Measurements from ENCODE around the gene SUPT3H. TPM values are rescaled to one million over a fixed set of nuclear protein-coding genes. Genes with fewer than 3 reads are reported as not detected.

SUPT3H gene
- total RNA-seq, 2 donors from 2014 or later = 5.3 to 9.6 TPM

DNA sequence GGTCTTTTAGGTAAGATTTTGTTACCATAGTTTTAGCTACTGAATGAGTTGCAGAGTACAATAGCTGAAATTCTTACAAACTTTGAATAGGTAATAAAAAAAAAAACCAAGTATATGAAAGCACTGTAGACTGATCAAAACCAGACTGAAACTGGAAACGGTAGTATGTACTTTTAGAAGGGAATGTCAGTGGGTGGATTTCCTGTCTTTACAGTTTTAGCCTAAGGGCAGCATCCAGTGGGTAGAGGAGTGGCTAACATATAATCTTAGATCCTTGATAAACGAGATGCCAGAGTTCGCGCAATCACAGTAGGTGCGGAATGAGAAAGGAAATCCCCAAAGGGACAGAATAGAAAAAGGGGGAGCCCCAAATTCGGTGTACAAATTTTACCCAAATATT lies 435.5 kb downstream of the SUPT3H start:
- Mint-ChIP-seq H3K27me3 (peaks cover 0 to 2% of the 10 kb centered on the region in 2 donors), H3K4me3 (no peak overlapping the region), H3K36me3 (peaks cover 36% of the 10 kb centered on the region), H3K27ac (no peak overlapping the region), H3K9me3 (no peaks in the 10 kb centered on the region), H3K4me1 (ENCODE audit: low read depth in 2 of 2) (peaks cover 0 to 9% of the 10 kb centered on the region in 2 donors)
- no peak for DNase-seq (ENCODE audit: low spot score)
- ATAC-seq = no peak

DNA sequence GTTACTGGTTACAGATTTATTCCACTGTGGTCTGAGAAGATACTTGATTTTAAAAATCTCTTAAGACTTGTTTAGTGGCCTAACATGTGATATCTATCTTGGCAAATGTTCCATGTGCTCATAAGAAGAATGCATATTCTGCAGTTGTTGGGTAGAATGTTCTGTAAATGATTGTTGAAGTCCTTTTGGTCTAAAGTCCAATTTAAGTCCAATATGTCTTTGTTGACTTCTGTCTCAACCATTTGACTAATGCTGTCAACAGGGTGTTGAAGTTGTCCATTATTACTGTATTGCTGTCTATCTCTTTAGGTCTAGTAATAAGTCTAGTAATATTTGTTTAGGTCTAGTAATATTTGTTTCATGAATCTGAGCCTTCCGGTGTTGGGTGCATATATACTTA lies 437.4 kb downstream of the SUPT3H start:
- no peak for DNase-seq (ENCODE audit: low spot score)
- Mint-ChIP-seq H3K27ac (no peak overlapping the region), H3K9me3 (no peaks in the 10 kb centered on the region), H3K4me1 (ENCODE audit: low read depth in 2 of 2) (peaks cover 11 to 22% of the 10 kb centered on the region in 2 donors), H3K27me3 (peaks cover 0 to 2% of the 10 kb centered on the region in 2 donors), H3K36me3 (peaks cover 25% of the 10 kb centered on the region), H3K4me3 (no peak overlapping the region)
- ATAC-seq = no peak

- peak overlapping the region; percentile 53 for H3K4me3 Mint-ChIP-seq
- H3K27ac Mint-ChIP-seq = peak overlapping the region; percentile 86 to 90
- H3K9me3 Mint-ChIP-seq = no peaks in the 10 kb centered on the region
- DNase-seq (ENCODE audit: low spot score) = no peak
- no peaks in the 10 kb centered on the region for H3K27me3 Mint-ChIP-seq
- peaks cover 10% of the 10 kb centered on the region for H3K36me3 Mint-ChIP-seq
- ATAC-seq = peak; percentile 64 to 90
- peaks cover 21 to 41% of the 10 kb centered on the region in 2 donors for H3K4me1 Mint-ChIP-seq (ENCODE audit: low read depth in 2 of 2)
These were observed 441.9 kb downstream of the SUPT3H start for GRCh38 chr6:44935693-44936300.

GRCh38 chr6:44933108-44933507 lies 444.6 kb downstream of the SUPT3H start:
- H3K9me3 Mint-ChIP-seq = no peaks in the 10 kb centered on the region
- peak overlapping the region; percentile 89 to 90 for H3K27ac Mint-ChIP-seq
- H3K36me3 Mint-ChIP-seq = peaks cover 3% of the 10 kb centered on the region
- H3K27me3 Mint-ChIP-seq = no peaks in the 10 kb centered on the region
- peaks cover 21 to 42% of the 10 kb centered on the region in 2 donors for H3K4me1 Mint-ChIP-seq (ENCODE audit: low read depth in 2 of 2)
- DNase-seq (ENCODE audit: low spot score) = no peak
- peak overlapping the region; percentile 95 for H3K4me3 Mint-ChIP-seq
- no peak for ATAC-seq

DNA sequence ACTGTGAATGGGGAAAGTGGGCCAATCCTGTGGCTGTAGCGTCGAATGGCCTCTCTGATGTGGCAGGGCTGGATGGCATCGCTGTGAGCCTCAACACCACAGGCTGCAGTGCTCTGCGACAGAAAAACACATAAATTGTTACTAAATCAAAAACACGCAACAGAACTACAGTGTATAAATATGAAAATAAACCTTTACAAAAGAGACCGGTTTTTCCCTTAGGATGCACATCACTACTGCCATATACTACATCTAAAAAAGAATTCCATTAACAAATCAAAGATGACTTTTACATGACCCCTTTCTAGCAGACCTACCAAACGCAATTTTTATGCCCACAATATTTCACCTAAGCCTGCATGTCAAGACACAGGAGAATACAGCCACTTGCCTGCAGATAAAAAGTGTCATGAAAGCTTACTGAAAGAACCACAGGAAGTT lies 445.1 kb downstream of the SUPT3H start:
- no peak for DNase-seq (ENCODE audit: low spot score)

DNA sequence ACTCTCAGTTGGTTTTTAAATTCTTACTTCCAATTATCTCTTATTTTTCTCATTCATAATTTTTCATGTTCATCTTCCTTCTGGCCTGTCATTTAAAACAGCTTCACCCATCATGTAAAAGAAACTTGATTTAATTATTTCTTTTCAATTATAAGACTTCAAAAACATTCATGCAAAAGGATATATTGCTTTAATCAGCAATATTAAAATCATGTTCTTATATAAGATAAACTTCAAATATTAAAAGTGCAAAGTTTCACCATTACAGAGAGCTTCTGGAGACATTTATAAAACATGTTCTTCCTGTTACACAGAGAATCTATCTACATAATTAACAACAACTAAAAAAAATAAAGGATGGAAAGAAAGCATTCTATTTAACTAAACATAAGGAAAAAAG lies 446.3 kb downstream of the SUPT3H start:
- peaks cover 6% of the 10 kb centered on the region for H3K36me3 Mint-ChIP-seq
- peaks cover 18 to 40% of the 10 kb centered on the region in 2 donors for H3K4me1 Mint-ChIP-seq (ENCODE audit: low read depth in 2 of 2)

More for the DNA sequence above, 445.1 kb downstream of the SUPT3H start:
- Mint-ChIP-seq H3K4me3 (peak overlapping the region; percentile 95), H3K4me1 (ENCODE audit: low read depth in 2 of 2) (peaks cover 21 to 44% of the 10 kb centered on the region in 2 donors), H3K27ac (peak overlapping the region; percentile 89 to 90), H3K36me3 (peaks cover 6% of the 10 kb centered on the region), H3K9me3 (no peaks in the 10 kb centered on the region), H3K27me3 (no peaks in the 10 kb centered on the region)
- ATAC-seq = peak; percentile 70 to 71

DNA sequence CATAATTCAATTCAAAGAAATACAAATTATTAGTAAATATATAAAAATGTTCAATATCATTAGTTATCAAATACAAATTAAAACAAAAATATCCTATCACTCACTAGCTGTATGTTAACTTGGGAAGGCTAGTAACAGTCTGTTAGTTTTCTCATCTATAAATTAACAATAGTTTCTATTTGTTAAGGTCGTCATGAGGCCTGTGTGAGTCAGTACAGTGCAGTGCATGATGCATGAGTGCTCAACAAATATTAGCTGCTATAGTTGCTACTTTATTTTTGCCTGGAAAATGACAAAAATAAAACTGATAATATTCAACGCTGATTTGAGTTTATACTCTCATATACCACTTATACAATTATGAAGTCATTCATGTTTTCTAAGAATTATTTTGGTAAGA lies 451.2 kb downstream of the SUPT3H start:
- no peak overlapping the region for H3K27ac Mint-ChIP-seq

More for the DNA sequence above, 446.3 kb downstream of the SUPT3H start:
- Mint-ChIP-seq H3K4me3 (peak overlapping the region; percentile 95), H3K9me3 (no peaks in the 10 kb centered on the region), H3K27me3 (no peaks in the 10 kb centered on the region), H3K27ac (peak overlapping the region; percentile 89 to 90)
- ATAC-seq (no peak), DNase-seq (ENCODE audit: low spot score) (no peak)

DNA sequence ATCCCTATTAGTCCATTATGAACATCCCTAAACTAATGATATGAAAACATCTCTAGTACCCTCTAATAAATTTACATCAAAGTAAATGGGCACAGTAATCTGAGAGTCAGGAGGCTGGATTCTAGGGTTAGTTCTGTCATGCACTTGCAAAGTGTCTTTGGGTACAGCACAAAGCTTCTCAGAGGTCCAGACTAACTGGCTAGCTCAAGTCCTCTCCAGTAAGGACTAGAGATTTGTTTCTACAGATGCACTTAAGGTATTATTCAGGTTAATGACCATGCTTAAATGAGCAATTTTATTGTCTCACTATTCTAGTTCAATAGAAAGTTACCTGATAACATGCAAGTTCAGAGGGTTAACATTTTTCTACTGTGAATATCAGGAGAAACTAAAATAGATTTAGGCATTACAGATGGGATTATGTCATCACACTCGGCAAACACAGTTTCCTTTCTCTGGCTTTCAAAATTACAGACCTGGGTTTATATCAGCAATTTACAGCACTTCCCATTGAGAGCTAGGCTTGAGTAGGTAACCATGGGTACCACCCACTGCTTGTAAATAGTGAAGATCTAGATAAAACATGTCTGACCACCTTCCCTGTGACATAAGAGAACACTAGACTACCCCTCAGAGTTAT lies 452.5 kb downstream of the SUPT3H start:
- DNase-seq (ENCODE audit: low spot score) = no peak
- no peaks in the 10 kb centered on the region for H3K9me3 Mint-ChIP-seq
- H3K4me1 Mint-ChIP-seq (ENCODE audit: low read depth in 2 of 2) = peaks cover 11 to 28% of the 10 kb centered on the region in 2 donors
- peak in 1 of 2 donors; percentile 76 for ATAC-seq
- peaks cover 6% of the 10 kb centered on the region for H3K36me3 Mint-ChIP-seq
- H3K27ac Mint-ChIP-seq = no peak overlapping the region
- no peaks in the 10 kb centered on the region for H3K27me3 Mint-ChIP-seq
- H3K4me3 Mint-ChIP-seq = peak overlapping the region; percentile 1

More for the DNA sequence above, 451.2 kb downstream of the SUPT3H start:
- ATAC-seq = no peak
- Mint-ChIP-seq H3K27me3 (no peaks in the 10 kb centered on the region), H3K36me3 (peaks cover 6% of the 10 kb centered on the region), H3K4me1 (ENCODE audit: low read depth in 2 of 2) (peaks cover 9 to 29% of the 10 kb centered on the region in 2 donors), H3K9me3 (no peaks in the 10 kb centered on the region), H3K4me3 (no peak overlapping the region)
- DNase-seq (ENCODE audit: low spot score) = no peak

GRCh38 chr6:44923444-44923843 lies 454.3 kb downstream of the SUPT3H start:
- Mint-ChIP-seq H3K4me1 (ENCODE audit: low read depth in 2 of 2) (peaks cover 11 to 28% of the 10 kb centered on the region in 2 donors), H3K27me3 (no peaks in the 10 kb centered on the region), H3K27ac (no peak overlapping the region), H3K9me3 (no peaks in the 10 kb centered on the region), H3K36me3 (peaks cover 6% of the 10 kb centered on the region), H3K4me3 (peak overlapping the region; percentile 30)
- DNase-seq (ENCODE audit: low spot score) (no peak), ATAC-seq (peak in 1 of 2 donors; percentile 73)

- Mint-ChIP-seq H3K9me3 (no peaks in the 10 kb centered on the region), H3K36me3 (no peaks in the 10 kb centered on the region), H3K27me3 (no peaks in the 10 kb centered on the region), H3K27ac (no peak overlapping the region), H3K4me1 (ENCODE audit: low read depth in 2 of 2) (peaks cover 11 to 23% of the 10 kb centered on the region in 2 donors), H3K4me3 (no peak overlapping the region)
- DNase-seq (ENCODE audit: low spot score) (no peak), ATAC-seq (no peak)
These were observed 455.9 kb downstream of the SUPT3H start for GRCh38 chr6:44921798-44922197.

GRCh38 chr6:44920952-44921491 lies 456.7 kb downstream of the SUPT3H start:
- DNase-seq (ENCODE audit: low spot score) (no peak), ATAC-seq (no peak)
- Mint-ChIP-seq H3K36me3 (no peaks in the 10 kb centered on the region), H3K27ac (peak overlapping the region in 1 of 2 donors; percentile 7), H3K4me1 (ENCODE audit: low read depth in 2 of 2) (peaks cover 11 to 23% of the 10 kb centered on the region in 2 donors), H3K4me3 (no peak overlapping the region), H3K27me3 (no peaks in the 10 kb centered on the region), H3K9me3 (no peaks in the 10 kb centered on the region)

GRCh38 chr6:44918671-44919296 lies 458.9 kb downstream of the SUPT3H start:
- H3K4me3 Mint-ChIP-seq = no peak overlapping the region
- peaks cover 6 to 23% of the 10 kb centered on the region in 2 donors for H3K4me1 Mint-ChIP-seq (ENCODE audit: low read depth in 2 of 2)
- no peaks in the 10 kb centered on the region for H3K36me3 Mint-ChIP-seq
- ATAC-seq (no peak), DNase-seq (ENCODE audit: low spot score) (no peak)
- no peaks in the 10 kb centered on the region for H3K27me3 Mint-ChIP-seq
- H3K27ac Mint-ChIP-seq = no peak overlapping the region
- H3K9me3 Mint-ChIP-seq = no peaks in the 10 kb centered on the region

- no peak for ATAC-seq
- no peak overlapping the region for H3K4me3 Mint-ChIP-seq
- H3K4me1 Mint-ChIP-seq (ENCODE audit: low read depth in 2 of 2) = peaks cover 6 to 12% of the 10 kb centered on the region in 2 donors
- no peaks in the 10 kb centered on the region for H3K9me3 Mint-ChIP-seq
- no peaks in the 10 kb centered on the region for H3K27me3 Mint-ChIP-seq
- no peak for DNase-seq (ENCODE audit: low spot score)
- H3K27ac Mint-ChIP-seq = no peak overlapping the region
- no peaks in the 10 kb centered on the region for H3K36me3 Mint-ChIP-seq
These were observed 460.3 kb downstream of the SUPT3H start for GRCh38 chr6:44917430-44917829.

DNA sequence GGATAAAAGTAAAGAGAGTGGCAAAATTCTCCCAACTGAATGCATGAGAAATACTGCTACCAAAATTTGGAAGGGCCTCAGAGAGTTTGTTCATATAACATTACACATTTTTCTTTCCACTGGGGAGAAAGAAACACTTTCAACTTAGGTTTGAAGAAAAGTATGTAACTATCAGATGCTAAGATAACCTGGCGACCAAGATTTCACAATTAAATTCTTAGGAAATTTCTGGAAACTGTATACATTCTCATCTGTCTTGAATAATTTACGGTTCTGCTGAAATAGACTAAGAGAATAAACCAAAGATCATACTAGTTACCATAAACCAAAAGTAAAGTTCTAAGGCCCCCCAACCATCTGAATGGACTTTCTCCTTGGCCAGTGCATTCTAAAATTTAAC lies 462.6 kb downstream of the SUPT3H start:
- Mint-ChIP-seq H3K27me3 (no peaks in the 10 kb centered on the region), H3K36me3 (no peaks in the 10 kb centered on the region), H3K27ac (no peak overlapping the region), H3K4me3 (no peak overlapping the region), H3K4me1 (ENCODE audit: low read depth in 2 of 2) (no peaks in the 10 kb centered on the region), H3K9me3 (no peaks in the 10 kb centered on the region)
- ATAC-seq (no peak), DNase-seq (ENCODE audit: low spot score) (no peak)
